Upper lobe of left lung (tissue), 6 donors: ENCODE data around the gene STAP2. TPM values are rescaled to one million over a fixed set of nuclear protein-coding genes. Genes with fewer than 3 reads are reported as not detected.
A peak's percentile ranks its signal among the peaks of the same experiment; 100 is the strongest.

Source experiments
- ATAC-seq, 2 donors: fragments of 200-7000 bp; cut with Tn5 transposase; one replicate each; pipeline ENCODE4 v1.9.1; 2022; ENCODE audit warnings: mild to moderate bottlenecking in 2 of 2, moderate library complexity in 2 of 2; ENCODE audit not compliant: low FRiP score in 2 of 2
- DNase-seq, 2 donors: peaks; one replicate each; pipeline ENCODE4 v3.0.0-alpha.2; 2019 to 2020
- H3K27ac ChIP-seq, 4 donors: fragments of 200-600 bp; sonication (generic); one replicate each; pipeline ENCODE4 v1.5.1; 2016 to 2019
- H3K27me3 ChIP-seq, 4 donors: fragments of 200-600 bp; sonication (generic); one replicate each; pipeline ENCODE4 v1.5.1; 2017 to 2019
- H3K36me3 ChIP-seq, 4 donors: fragments of 200-600 bp; sonication (generic); one replicate each; pipeline ENCODE4 v1.5.1; 2016 to 2019
- H3K4me1 ChIP-seq, 4 donors: fragments of 200-600 bp; sonication (generic); one replicate each; pipeline ENCODE4 v1.5.1; 2018 to 2019
- H3K4me3 ChIP-seq, 4 donors: fragments of 200-600 bp; sonication (generic); one replicate each; pipeline ENCODE4 v1.5.1; 2017 to 2019; ENCODE audit warnings: mild to moderate bottlenecking in 2 of 4, moderate library complexity in 1 of 4
- H3K9me3 ChIP-seq, 4 donors: fragments of 200-600 bp; sonication (generic); one replicate each; pipeline ENCODE4 v1.5.1; 2018 to 2019
- CTCF ChIP-seq, 6 experiments: fragments of 450-650 bp in 4 of 6; fragments of 200-600 bp in 2 of 6; sonication (generic) in 2 of 6; IDR thresholded peaks; one replicate each; pipeline ENCODE4 v1.5.1; 2016 to 2019; ENCODE audit warnings: antibody characterized with exemption in 6 of 6
- EP300 ChIP-seq, 4 donors: sonication (generic); formaldehyde crosslinking; IDR thresholded peaks; one replicate each; pipeline ENCODE4 v1.5.1; 2017; ENCODE audit warnings: antibody characterized with exemption in 4 of 4, control low read depth in 2 of 4
- POLR2A ChIP-seq, 4 donors: fragments of 450-650 bp; IDR thresholded peaks; one replicate each; pipeline ENCODE4 v1.5.1; 2016 to 2017; ENCODE audit warnings: antibody characterized with exemption in 4 of 4, mild to moderate bottlenecking in 2 of 4
- POLR2AphosphoS5 ChIP-seq, 2 donors: sonication (generic); formaldehyde crosslinking; IDR thresholded peaks; one replicate each; pipeline ENCODE4 v1.5.1; 2017; ENCODE audit warnings: antibody characterized with exemption in 2 of 2
- WGBS, 2 donors: methylation state at CpG; one replicate each; pipeline ENCODE4 v1.1.5; 2017 to 2018; 5-methylcytosine and 5-hydroxymethylcytosine counted together
- total RNA-seq, 6 donors: library from RNA; depleted of rRNA in 4 of 6; stranded (reverse); fragments of >200 nt in 4 of 6; gene quantifications; one replicate each; pipeline versions ENCODE4 v1.1.0 to v1.2.1, GENCODE V29; 2016 to 2021
- donor health status: DM: no; HTN: no; CAD: no; lungs with moderate emphysema.
- donor health status: DM: no; HTN: yes; CAD: no; lungs with severe emphysema.

The STAP2 gene
- total RNA-seq, 6 donors from 2014 or later, result 11.2 to 39.8 (median 14.7) TPM

DNA sequence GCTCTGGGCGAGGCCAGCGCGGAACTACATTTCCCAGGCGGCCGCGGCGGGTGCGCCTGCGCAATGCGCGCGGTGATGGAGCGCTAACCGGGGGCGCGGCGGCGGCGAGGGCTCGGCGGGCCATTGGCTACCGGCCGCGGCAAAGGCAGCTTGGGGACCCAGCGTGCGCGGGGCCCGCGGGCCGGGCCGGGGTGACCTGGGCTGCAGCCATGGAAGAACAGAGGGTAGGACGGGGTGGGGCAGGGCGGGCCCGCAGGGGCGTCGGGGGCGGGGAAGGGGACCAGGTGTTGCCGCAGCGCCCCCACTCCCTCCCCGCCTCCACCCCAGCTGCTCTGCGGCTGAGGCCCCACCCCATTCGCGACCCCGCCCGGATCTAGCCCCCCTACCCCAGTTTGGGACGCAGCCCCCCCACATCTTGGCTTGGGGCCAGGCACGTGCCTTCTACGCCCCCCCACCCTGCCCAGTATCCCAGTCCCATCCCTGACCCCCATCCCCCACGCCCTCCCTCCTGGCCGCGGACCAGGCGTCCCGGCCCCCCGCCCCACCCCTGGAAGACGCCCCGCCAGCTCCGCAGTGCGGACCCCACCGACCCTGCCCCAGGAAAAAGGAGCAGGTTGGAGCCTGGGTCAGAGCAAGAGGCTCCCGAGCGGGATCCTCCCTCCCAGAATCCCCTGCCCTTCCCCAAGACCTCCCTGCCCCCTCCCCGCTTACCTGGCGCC, 33.9 kb downstream of the STAP2 start, which contains the start of gene FSD1:
TSS of gene FSD1 (plus strand) at position 61 of the 719 bp plus-strand sequence. CDS start at position 210, 149 bp downstream.
- no peak for TF ChIP-seq POLR2A (IDR thresholded peaks at IDR 0.05)
- H3K4me3 ChIP-seq, result peak within 1 kb of the TSS in 3 of 4 donors; percentile 22 to 38 (median 26)
- peak in 1 of 2 donors; percentile 48 for ATAC-seq

DNA sequence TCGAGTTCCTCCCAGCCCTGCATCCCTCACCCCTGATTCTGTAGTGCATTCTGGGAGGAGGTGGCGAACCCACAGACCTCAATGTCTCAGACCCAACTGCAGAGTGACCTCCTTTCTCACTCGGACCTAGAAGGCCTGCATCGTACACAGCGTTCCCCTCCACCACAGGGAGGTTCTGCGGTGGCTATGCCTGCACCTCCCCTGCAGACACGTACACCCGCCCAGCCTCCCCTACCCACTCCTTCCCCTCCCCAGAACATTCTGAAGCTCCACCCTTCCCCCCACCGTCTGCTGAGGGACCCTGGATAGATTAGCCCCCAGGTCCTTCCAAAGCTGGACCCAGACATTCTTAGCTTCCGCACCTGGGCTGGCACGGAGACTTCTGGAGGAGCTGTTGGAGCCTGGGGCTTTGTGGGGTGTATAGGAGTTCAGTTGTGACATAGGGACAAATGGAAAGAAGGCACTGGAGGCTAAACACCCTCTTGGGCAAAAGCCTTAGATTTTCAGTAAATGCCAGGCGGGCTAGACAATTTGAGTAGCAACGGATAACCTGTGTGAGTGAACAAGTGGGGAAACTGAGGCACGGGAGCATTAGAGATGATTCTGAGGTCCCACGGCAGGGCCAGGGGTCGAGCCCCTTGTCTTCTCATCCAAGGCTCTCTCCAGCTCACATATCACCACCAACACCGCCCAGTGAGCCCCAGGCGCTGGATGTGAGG, 34.6 kb downstream of the STAP2 start:
- ATAC-seq (no peak), DNase-seq (no peak)
- H3K36me3 ChIP-seq, result no peaks in the 10 kb centered on the region
- H3K9me3 ChIP-seq, result no peaks in the 10 kb centered on the region
- peaks cover 0 to 6% (median 5%) of the 10 kb centered on the region in 4 donors for H3K4me1 ChIP-seq
- peaks cover 0 to 14% (median 3%) of the 10 kb centered on the region in 4 donors for H3K27me3 ChIP-seq
- 55 to 69% methylated on average over 13 to 18 of the region's 18 CpGs for WGBS, 2 donors
- H3K27ac ChIP-seq, result no peak overlapping the region
- TF ChIP-seq POLR2AphosphoS5 (IDR thresholded peaks at IDR 0.05) (no peak), POLR2A (IDR thresholded peaks at IDR 0.05) (no peak)
- peak overlapping the region in 2 of 4 donors; percentile 22 to 38 for H3K4me3 ChIP-seq

More for the DNA sequence above, 33.9 kb downstream of the STAP2 start, which contains the start of gene FSD1:
- H3K36me3 ChIP-seq, result no peaks in the 10 kb centered on the region
- 1 to 33% methylated on average over 1 to 37 of the region's 63 CpGs for WGBS, 2 donors
- H3K27me3 ChIP-seq, result peaks cover 0 to 14% (median 3%) of the 10 kb centered on the region in 4 donors
- no peaks in the 10 kb centered on the region for H3K9me3 ChIP-seq
- peaks cover 0 to 6% (median 5%) of the 10 kb centered on the region in 4 donors for H3K4me1 ChIP-seq
- DNase-seq, result peak in 1 of 2 donors; percentile 89
- H3K27ac ChIP-seq, result no peak within 1 kb of the TSS

GRCh38 chr19:4302243-4302640, 36.4 kb downstream of the STAP2 start, which contains the start of gene TMIGD2:
TMIGD2 (minus strand) TSS chr19:4302389; CDS start chr19:4302385, 4 bp downstream.
- H3K27ac ChIP-seq, result no peak within 1 kb of the TSS
- H3K4me1 ChIP-seq, result peaks cover 0 to 6% (median 5%) of the 10 kb centered on the region in 4 donors
- DNase-seq (no peak), ATAC-seq (no peak)
- peaks cover 0 to 14% (median 3%) of the 10 kb centered on the region in 4 donors for H3K27me3 ChIP-seq
- TF ChIP-seq EP300 (IDR thresholded peaks at IDR 0.05) (no peak), POLR2A (IDR thresholded peaks at IDR 0.05) (no peak), CTCF (IDR thresholded peaks at IDR 0.05) (no peak)
- no peak within 1 kb of the TSS for H3K4me3 ChIP-seq
- 59 to 61% methylated on average over 4 to 7 of the region's 8 CpGs for WGBS, 2 donors
- no peaks in the 10 kb centered on the region for H3K36me3 ChIP-seq
- no peaks in the 10 kb centered on the region for H3K9me3 ChIP-seq

GRCh38 chr19:4301590-4302242, 36.9 kb downstream of the STAP2 start:
- Histone ChIP-seq H3K27ac (no peak overlapping the region), H3K9me3 (no peaks in the 10 kb centered on the region), H3K4me3 (no peak overlapping the region), H3K36me3 (no peaks in the 10 kb centered on the region), H3K4me1 (peaks cover 0 to 6% (median 5%) of the 10 kb centered on the region in 4 donors), H3K27me3 (peaks cover 0 to 14% (median 3%) of the 10 kb centered on the region in 4 donors)
- WGBS, 2 donors, result 49 to 50% methylated on average over 13 of the region's 13 CpGs
- TF ChIP-seq EP300 (IDR thresholded peaks at IDR 0.05) (no peak), CTCF (IDR thresholded peaks at IDR 0.05) (no peak), POLR2AphosphoS5 (IDR thresholded peaks at IDR 0.05) (no peak), POLR2A (IDR thresholded peaks at IDR 0.05) (no peak)
- ATAC-seq, result no peak
- no peak for DNase-seq

- H3K36me3 ChIP-seq, result no peaks in the 10 kb centered on the region
- ATAC-seq (no peak), DNase-seq (no peak)
- WGBS, 2 donors, result 83 to 88% methylated on average over 3 of the region's 3 CpGs
- H3K9me3 ChIP-seq, result no peaks in the 10 kb centered on the region
- H3K4me1 ChIP-seq, result peaks cover 0 to 6% (median 5%) of the 10 kb centered on the region in 4 donors
- TF ChIP-seq EP300 (IDR thresholded peaks at IDR 0.05) (no peak), POLR2A (IDR thresholded peaks at IDR 0.05) (no peak), CTCF (IDR thresholded peaks at IDR 0.05) (no peak)
- no peak overlapping the region for H3K27ac ChIP-seq
- H3K4me3 ChIP-seq, result no peak overlapping the region
- peaks cover 0 to 14% (median 3%) of the 10 kb centered on the region in 4 donors for H3K27me3 ChIP-seq
Measured at GRCh38 chr19:4300589-4300988, 38.0 kb downstream of the STAP2 start.
